Measurements from ENCODE around the gene PER1.
A peak's percentile ranks its signal among the peaks of the same experiment; 100 is the strongest.

DNA sequence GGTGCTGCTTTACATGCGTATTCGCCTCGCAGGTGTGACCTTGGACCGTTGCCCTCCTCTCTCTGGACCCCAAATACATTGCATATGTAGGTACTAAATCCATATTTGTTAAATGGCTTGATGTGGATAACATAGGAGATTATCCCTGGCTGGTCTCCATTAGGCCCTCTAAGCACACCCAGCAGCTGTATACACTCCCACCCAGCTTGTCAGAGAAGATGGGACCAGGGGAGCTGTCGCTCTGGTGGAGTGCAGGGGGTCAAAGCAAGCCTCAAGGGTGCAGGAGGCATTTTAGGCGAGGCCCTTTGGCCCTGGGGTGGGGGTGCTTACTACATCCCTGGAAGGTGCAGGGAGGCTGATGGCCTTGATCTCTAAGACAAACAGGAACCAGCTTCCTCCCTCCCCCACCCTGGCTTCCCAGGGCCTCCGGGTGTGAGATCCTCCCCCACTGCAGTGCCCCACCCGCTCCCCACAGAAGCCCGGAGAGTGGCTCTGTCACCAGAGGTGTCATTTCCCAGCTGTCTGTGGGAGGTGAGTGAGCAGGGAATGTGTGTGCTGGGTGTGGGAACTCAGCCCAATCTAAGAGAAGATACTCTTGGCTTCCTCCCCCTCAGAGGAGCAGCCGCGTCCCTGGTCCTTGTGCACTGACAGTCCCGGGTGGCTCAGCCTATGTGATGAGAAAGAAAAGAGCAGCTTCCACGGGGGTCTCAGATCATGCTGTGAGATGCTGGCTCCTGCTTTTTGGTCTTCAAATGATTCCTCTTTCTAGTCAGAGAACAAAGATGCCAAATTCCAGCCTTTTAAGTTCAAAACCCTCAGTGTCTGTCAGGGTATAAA, 12.0 kb upstream of the PER1 start:
- no peak for TF ChIP-seq POLR2AphosphoS5 (IDR thresholded peaks at IDR 0.05; ENCODE audit: low read depth, low read length)
- no peak for TF ChIP-seq CHD1 (IDR thresholded peaks at IDR 0.05; ENCODE audit: low read depth, low read length)
- no peak; a peak in 1 of 3 replicates for TF ChIP-seq POLR2A (IDR thresholded peaks at IDR 0.05; ENCODE audit: control extremely low read depth in 1 of 2, low read depth in 2 of 2, low read length in 2 of 2)
- TF ChIP-seq, protein P1, sequence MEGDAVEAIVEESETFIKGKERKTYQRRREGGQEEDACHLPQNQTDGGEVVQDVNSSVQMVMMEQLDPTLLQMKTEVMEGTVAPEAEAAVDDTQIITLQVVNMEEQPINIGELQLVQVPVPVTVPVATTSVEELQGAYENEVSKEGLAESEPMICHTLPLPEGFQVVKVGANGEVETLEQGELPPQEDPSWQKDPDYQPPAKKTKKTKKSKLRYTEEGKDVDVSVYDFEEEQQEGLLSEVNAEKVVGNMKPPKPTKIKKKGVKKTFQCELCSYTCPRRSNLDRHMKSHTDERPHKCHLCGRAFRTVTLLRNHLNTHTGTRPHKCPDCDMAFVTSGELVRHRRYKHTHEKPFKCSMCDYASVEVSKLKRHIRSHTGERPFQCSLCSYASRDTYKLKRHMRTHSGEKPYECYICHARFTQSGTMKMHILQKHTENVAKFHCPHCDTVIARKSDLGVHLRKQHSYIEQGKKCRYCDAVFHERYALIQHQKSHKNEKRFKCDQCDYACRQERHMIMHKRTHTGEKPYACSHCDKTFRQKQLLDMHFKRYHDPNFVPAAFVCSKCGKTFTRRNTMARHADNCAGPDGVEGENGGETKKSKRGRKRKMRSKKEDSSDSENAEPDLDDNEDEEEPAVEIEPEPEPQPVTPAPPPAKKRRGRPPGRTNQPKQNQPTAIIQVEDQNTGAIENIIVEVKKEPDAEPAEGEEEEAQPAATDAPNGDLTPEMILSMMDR (IDR thresholded peaks at IDR 0.05; ENCODE audit: control extremely low read depth in 1 of 3, insufficient read depth in 1 of 3, low read depth in 1 of 3, low read length in 3 of 3), result no peak
- TF ChIP-seq EZH2 (IDR thresholded peaks at IDR 0.05; ENCODE audit: low read depth, low read length, severe bottlenecking), result no peak
- TF ChIP-seq KDM1A (IDR thresholded peaks at IDR 0.05; ENCODE audit: borderline replicate concordance, low read length), result no peak
- no peak for TF ChIP-seq CHD2 (IDR thresholded peaks at IDR 0.05; ENCODE audit: low read length)
- no peak for TF ChIP-seq YY1 (IDR thresholded peaks at IDR 0.05; ENCODE audit: low read depth, low read length)
- TF ChIP-seq EP300 (IDR thresholded peaks at IDR 0.05; ENCODE audit: borderline replicate concordance in 1 of 2, low read depth in 2 of 2, low read length in 2 of 2), result no peak
- TF ChIP-seq RXRA (IDR thresholded peaks at IDR 0.05; ENCODE audit: insufficient read depth, low read depth, low read length), result no peak
- TF ChIP-seq, protein P2, sequence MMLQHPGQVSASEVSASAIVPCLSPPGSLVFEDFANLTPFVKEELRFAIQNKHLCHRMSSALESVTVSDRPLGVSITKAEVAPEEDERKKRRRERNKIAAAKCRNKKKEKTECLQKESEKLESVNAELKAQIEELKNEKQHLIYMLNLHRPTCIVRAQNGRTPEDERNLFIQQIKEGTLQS (IDR thresholded peaks at IDR 0.05; ENCODE audit: insufficient read depth, low read depth, low read length), result 0 out of 2 replicates have a peak, but pooled peaks have one; percentile 6
- no peak for TF ChIP-seq TAF1 (IDR thresholded peaks at IDR 0.05; ENCODE audit: low read depth, low read length)
- TF ChIP-seq, protein P3, sequence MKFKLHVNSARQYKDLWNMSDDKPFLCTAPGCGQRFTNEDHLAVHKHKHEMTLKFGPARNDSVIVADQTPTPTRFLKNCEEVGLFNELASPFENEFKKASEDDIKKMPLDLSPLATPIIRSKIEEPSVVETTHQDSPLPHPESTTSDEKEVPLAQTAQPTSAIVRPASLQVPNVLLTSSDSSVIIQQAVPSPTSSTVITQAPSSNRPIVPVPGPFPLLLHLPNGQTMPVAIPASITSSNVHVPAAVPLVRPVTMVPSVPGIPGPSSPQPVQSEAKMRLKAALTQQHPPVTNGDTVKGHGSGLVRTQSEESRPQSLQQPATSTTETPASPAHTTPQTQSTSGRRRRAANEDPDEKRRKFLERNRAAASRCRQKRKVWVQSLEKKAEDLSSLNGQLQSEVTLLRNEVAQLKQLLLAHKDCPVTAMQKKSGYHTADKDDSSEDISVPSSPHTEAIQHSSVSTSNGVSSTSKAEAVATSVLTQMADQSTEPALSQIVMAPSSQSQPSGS (IDR thresholded peaks at IDR 0.05; ENCODE audit: low read length), result no peak

All from H1 (cell line).